ENCODE results near the gene RUNX2.

RUNX2 gene

GRCh38 chr6:45591306-45591705, 263.2 kb downstream of the RUNX2 start:
- DNase-seq (ENCODE audit: low read depth), result no peak
- H3K4me3 ChIP-seq (ENCODE audit: low read length), result no peak overlapping the region
- TF ChIP-seq CTCF (conservative IDR thresholded peaks at IDR 0.05; ENCODE audit: low read length), result no peak

- no peak for DNase-seq (ENCODE audit: low read depth)
- H3K4me3 ChIP-seq (ENCODE audit: low read length), result no peak overlapping the region
- TF ChIP-seq CTCF (conservative IDR thresholded peaks at IDR 0.05; ENCODE audit: low read length), result no peak
These were observed 263.8 kb downstream of the RUNX2 start for GRCh38 chr6:45591890-45592289.

GRCh38 chr6:45592991-45593390, 264.9 kb downstream of the RUNX2 start:
- TF ChIP-seq CTCF (conservative IDR thresholded peaks at IDR 0.05; ENCODE audit: low read length), result no peak
- H3K4me3 ChIP-seq (ENCODE audit: low read length), result no peak overlapping the region
- peak; percentile 26 for DNase-seq (ENCODE audit: low read depth)

GRCh38 chr6:45595010-45595851, 267.1 kb downstream of the RUNX2 start:
- DNase-seq (ENCODE audit: low read depth), result no peak
- H3K4me3 ChIP-seq (ENCODE audit: low read length), result no peak overlapping the region
- no peak for TF ChIP-seq CTCF (conservative IDR thresholded peaks at IDR 0.05; ENCODE audit: low read length)

GRCh38 chr6:45597424-45597823, 269.3 kb downstream of the RUNX2 start:
- DNase-seq (ENCODE audit: low read depth), result no peak
- TF ChIP-seq CTCF (conservative IDR thresholded peaks at IDR 0.05; ENCODE audit: low read length), result no peak
- H3K4me3 ChIP-seq (ENCODE audit: low read length), result no peak overlapping the region

DNA sequence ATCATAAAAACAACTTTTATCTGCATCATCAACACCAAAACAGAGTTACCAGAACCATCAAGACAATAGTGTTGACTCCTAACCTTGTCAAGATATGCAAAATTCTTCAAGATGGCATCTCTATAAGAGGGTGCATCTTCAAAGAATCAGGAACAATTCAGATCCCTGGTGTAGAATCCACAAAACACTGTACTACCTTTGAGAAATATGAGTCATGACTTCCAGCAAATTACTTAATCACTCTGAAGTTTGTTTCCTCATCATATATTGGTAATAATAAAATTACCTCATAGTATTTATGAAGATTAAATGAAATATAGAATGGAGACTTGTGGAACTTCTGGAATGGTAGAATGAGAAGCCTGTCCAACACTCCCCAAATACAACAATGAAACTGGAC, 270.9 kb downstream of the RUNX2 start:
- DNase-seq (ENCODE audit: low read depth), result no peak
- no peak for TF ChIP-seq CTCF (conservative IDR thresholded peaks at IDR 0.05; ENCODE audit: low read length)
- no peak overlapping the region for H3K4me3 ChIP-seq (ENCODE audit: low read length)

DNA sequence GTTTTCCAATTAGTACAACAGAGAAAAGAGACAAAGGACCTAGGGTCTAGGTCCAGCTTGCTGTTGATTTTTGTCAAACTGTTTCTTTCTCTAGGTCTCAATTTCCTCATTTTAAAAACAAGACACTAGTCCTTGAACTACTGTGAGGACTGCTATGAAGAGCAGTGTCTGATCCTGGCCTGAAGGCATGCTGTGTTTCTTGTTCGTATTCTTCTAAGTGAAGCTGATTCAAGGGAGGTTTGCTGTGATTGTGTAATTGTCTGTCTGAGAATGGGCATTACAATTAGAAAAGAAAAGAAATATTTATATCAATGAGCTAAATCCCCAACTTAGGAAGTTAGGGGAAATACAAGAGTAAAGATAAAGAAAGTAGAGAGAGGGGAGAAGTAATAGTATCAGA, 277.8 kb downstream of the RUNX2 start:
- H3K4me3 ChIP-seq (ENCODE audit: low read length), result no peak overlapping the region
- TF ChIP-seq CTCF (conservative IDR thresholded peaks at IDR 0.05; ENCODE audit: low read length), result no peak
- no peak for DNase-seq (ENCODE audit: low read depth)

Data from AG10803 (cell line).